Measurements from ENCODE around the gene BEGAIN. TPM values are rescaled to one million over a fixed set of nuclear protein-coding genes. Genes with fewer than 3 reads are reported as not detected.

BEGAIN gene
- total and polyA plus RNA-seq, 12 donors, result 0.39 to 59.0 (median 2.7) TPM

GRCh38 chr14:100542619-100543205 lies 44.5 kb downstream of the BEGAIN start:
- H3K27me3 ChIP-seq, result no peaks in the 10 kb centered on the region
- H3K36me3 ChIP-seq (replicated peaks in 1 of 2), result no peaks in the 10 kb centered on the region
- no peak overlapping the region for H3K4me3 ChIP-seq
- TF ChIP-seq CTCF (IDR thresholded peaks at IDR 0.05), result no peak
- TF ChIP-seq POLR2A (IDR thresholded peaks at IDR 0.05), result no peak
- DNase-seq, result no peak
- WGBS, 4 donors, result 90 to 94% (median 92%) methylated on average over 12 of the region's 12 CpGs
- H3K27ac ChIP-seq, result no peak overlapping the region
- H3K9me3 ChIP-seq (replicated peaks in 1 of 3), result no peaks in the 10 kb centered on the region
- intact Hi-C loops (cut with DNase I), result loop anchor here in 1 of 2 donors (10.0 kb wide), 1 partner anchor 128 kb away; no protein-coding TSS in a partner anchor
- H3K4me1 ChIP-seq (replicated peaks in 1 of 2), result peaks cover 0 to 10% of the 10 kb centered on the region in 2 donors

GRCh38 chr14:100541621-100542560 lies 45.3 kb downstream of the BEGAIN start:
- peaks cover 0 to 5% of the 10 kb centered on the region in 2 donors for H3K4me1 ChIP-seq (replicated peaks in 1 of 2)
- 91 to 93% (median 92%) methylated on average over 13 to 24 of the region's 24 CpGs for WGBS, 4 donors

GRCh38 chr14:100540926-100541620 lies 46.1 kb downstream of the BEGAIN start:
- TF ChIP-seq CTCF (IDR thresholded peaks at IDR 0.05) (no peak), POLR2A (IDR thresholded peaks at IDR 0.05) (no peak)
- Histone ChIP-seq H3K27me3 (no peaks in the 10 kb centered on the region), H3K27ac (no peak overlapping the region), H3K36me3 (replicated peaks in 1 of 2) (no peaks in the 10 kb centered on the region), H3K4me1 (replicated peaks in 1 of 2) (peaks cover 0 to 5% of the 10 kb centered on the region in 2 donors), H3K4me3 (no peak overlapping the region), H3K9me3 (replicated peaks in 1 of 3) (no peaks in the 10 kb centered on the region)
- intact Hi-C loops (cut with DNase I), result loop anchor here in 1 of 2 donors (10.0 kb wide), 1 partner anchor 126 kb away; no protein-coding TSS in a partner anchor
- no peak for DNase-seq
- 87 to 100% (median 91%) methylated on average over 3 to 18 of the region's 18 CpGs for WGBS, 4 donors

More at GRCh38 chr14:100541621-100542560, 45.3 kb downstream of the BEGAIN start:
- no peaks in the 10 kb centered on the region for H3K27me3 ChIP-seq
- no peaks in the 10 kb centered on the region for H3K36me3 ChIP-seq (replicated peaks in 1 of 2)
- no peak overlapping the region for H3K4me3 ChIP-seq
- DNase-seq, result no peak
- H3K9me3 ChIP-seq (replicated peaks in 1 of 3), result no peaks in the 10 kb centered on the region
- no peak for TF ChIP-seq POLR2A (IDR thresholded peaks at IDR 0.05)
- TF ChIP-seq CTCF (IDR thresholded peaks at IDR 0.05), result no peak
- no peak overlapping the region for H3K27ac ChIP-seq
- intact Hi-C loops (cut with DNase I), result loop anchor here in 1 of 2 donors (10.0 kb wide), 1 partner anchor 127 kb away; no protein-coding TSS in a partner anchor

Measured in adrenal gland (tissue), 12 donors.